Astrocyte (in vitro differentiated cells and primary cell): ENCODE results near the gene SEMA3F. TPM values are rescaled to one million over a fixed set of nuclear protein-coding genes. Genes with fewer than 3 reads are reported as not detected.

Experiments used
- DNase-seq: peaks from one replicate; pipeline ENCODE4 v3.0.0-alpha.2; 2010; ENCODE audit warnings: low read depth
- FAIRE-seq: peaks from 2 replicates; lab custom pipeline; 2011; peaks lifted over from hg19 to GRCh38; lab: Jason Lieb, UNC
- H2AFZ ChIP-seq: 2 replicates; pipeline ENCODE4 v1.6.0; 2012; ENCODE audit warnings: low read depth, low read length, inconsistent platforms
- H3K27ac ChIP-seq: 2 replicates; pipeline ENCODE4 v1.5.1; 2011; ENCODE audit warnings: low read depth, low read length, inconsistent platforms
- H3K27me3 ChIP-seq: 2 replicates; pipeline ENCODE4 v1.6.0; 2011; ENCODE audit warnings: low read length, inconsistent platforms; ENCODE audit not compliant: insufficient read depth
- H3K36me3 ChIP-seq: 2 replicates; pipeline ENCODE4 v1.5.1; 2011; ENCODE audit warnings: low read length, inconsistent platforms; ENCODE audit not compliant: insufficient read depth
- H3K4me1 ChIP-seq: 2 replicates; pipeline ENCODE4 v1.5.1; 2011; ENCODE audit warnings: low read length, inconsistent platforms; ENCODE audit not compliant: insufficient read depth
- H3K4me2 ChIP-seq: 2 replicates; pipeline ENCODE4 v1.6.0; 2012; ENCODE audit warnings: low read length, inconsistent platforms
- H3K4me3 ChIP-seq: 2 replicates; pipeline ENCODE4 v1.5.1; 2011; ENCODE audit warnings: low read depth, mild to moderate bottlenecking, low read length, inconsistent platforms; ENCODE audit not compliant: insufficient read depth
- H3K79me2 ChIP-seq: 2 replicates; pipeline ENCODE4 v1.6.0; 2012; ENCODE audit warnings: mild to moderate bottlenecking, low read length, inconsistent platforms; ENCODE audit not compliant: insufficient read depth
- H3K9ac ChIP-seq: 2 replicates; pipeline ENCODE4 v1.6.0; 2012; ENCODE audit warnings: mild to moderate bottlenecking, low read length, inconsistent platforms
- H3K9me3 ChIP-seq: 2 replicates; pipeline ENCODE4 v1.5.1; 2012; ENCODE audit warnings: low read depth, mild to moderate bottlenecking, low read length, inconsistent platforms; ENCODE audit not compliant: insufficient read depth
- H4K20me1 ChIP-seq: 2 replicates; pipeline ENCODE4 v1.6.0; 2012; ENCODE audit warnings: low read length, inconsistent platforms; ENCODE audit not compliant: insufficient read depth
- H3K27ac Mint-ChIP-seq: one replicate; pipeline ENCODE4 v1.8.0; 2021; ENCODE audit warnings: mild to moderate bottlenecking, mixed read lengths; ENCODE audit not compliant: unreplicated experiment
- H3K27me3 Mint-ChIP-seq: one replicate; pipeline ENCODE4 v1.8.0; 2021; ENCODE audit warnings: low read depth, mixed read lengths; ENCODE audit not compliant: unreplicated experiment
- H3K36me3 Mint-ChIP-seq: one replicate; pipeline ENCODE4 v1.8.0; 2021; ENCODE audit warnings: low read depth, mixed read lengths; ENCODE audit not compliant: unreplicated experiment
- H3K4me1 Mint-ChIP-seq: one replicate; pipeline ENCODE4 v1.8.0; 2021; ENCODE audit warnings: low read depth, mixed read lengths; ENCODE audit not compliant: unreplicated experiment
- H3K4me3 Mint-ChIP-seq: one replicate; pipeline ENCODE4 v1.8.0; 2021; ENCODE audit warnings: mild to moderate bottlenecking, moderate library complexity, mixed read lengths; ENCODE audit not compliant: unreplicated experiment
- H3K9me3 Mint-ChIP-seq: one replicate; pipeline ENCODE4 v1.8.0; 2021; ENCODE audit warnings: mild to moderate bottlenecking, mixed read lengths; ENCODE audit not compliant: unreplicated experiment
- CTCF ChIP-seq: IDR thresholded peaks from 2 replicates; pipeline ENCODE4 v1.5.1; 2011; ENCODE audit warnings: low read depth, mild to moderate bottlenecking, inconsistent platforms, low read length, moderate library complexity; ENCODE audit not compliant: insufficient read depth
- EZH2 ChIP-seq: IDR thresholded peaks from 2 replicates; pipeline ENCODE4 v1.6.1; 2012; ENCODE audit warnings: mild to moderate bottlenecking, low read length, inconsistent platforms; ENCODE audit not compliant: insufficient read depth
- total RNA-seq: library from RNA; stranded (reverse); gene quantifications from 2 replicates; pipeline ENCODE4 v1.2.1, GENCODE V29; 2021

Gene SEMA3F
- total RNA-seq, 1 donor from 2014 or later = 6.6 TPM

GRCh38 chr3:50235716-50236483, 80.8 kb downstream of the SEMA3F start, which contains the start of gene GNAI2:
Gene GNAI2, plus strand, starts transcription at chr3:50236204. Its CDS starts 132 bp downstream, at chr3:50236336.
- Histone ChIP-seq H3K27me3 (no peaks in the 10 kb centered on the region), H3K4me1 (peaks cover 20% of the 10 kb centered on the region), H3K9me3 (no peaks in the 10 kb centered on the region), H3K4me2 (peak within 1 kb of the TSS; percentile 97), H2AFZ (peak within 1 kb of the TSS; percentile 74), H3K9ac (peak within 1 kb of the TSS; percentile 95), H4K20me1 (peaks cover 45% of the 10 kb centered on the region), H3K4me3 (peak within 1 kb of the TSS; percentile 92), H3K79me2 (peaks cover 49% of the 10 kb centered on the region), H3K36me3 (peaks cover 3% of the 10 kb centered on the region), H3K27ac (peak within 1 kb of the TSS; percentile 63)
- FAIRE-seq (peak; percentile 43), DNase-seq (peak; percentile 92)
- Mint-ChIP-seq H3K4me1 (peaks cover 13% of the 10 kb centered on the region), H3K36me3 (peaks cover 3% of the 10 kb centered on the region), H3K4me3 (peak within 1 kb of the TSS; percentile 100), H3K27ac (peak within 1 kb of the TSS; percentile 88), H3K9me3 (no peaks in the 10 kb centered on the region), H3K27me3 (no peaks in the 10 kb centered on the region)
- no peak for TF ChIP-seq CTCF
- TF ChIP-seq EZH2 = no peak

GRCh38 chr3:50236484-50237132, 81.5 kb downstream of the SEMA3F start:
- peaks cover 27% of the 10 kb centered on the region for H3K4me1 ChIP-seq

More at GRCh38 chr3:50236484-50237132, 81.5 kb downstream of the SEMA3F start:
- no peak for TF ChIP-seq CTCF
- no peak for TF ChIP-seq EZH2
- H3K4me2 ChIP-seq = peak overlapping the region; percentile 97
- FAIRE-seq = no peak
- peak overlapping the region; percentile 88 for H3K27ac Mint-ChIP-seq
- H3K36me3 Mint-ChIP-seq = peaks cover 3% of the 10 kb centered on the region
- peaks cover 52% of the 10 kb centered on the region for H4K20me1 ChIP-seq
- H3K9me3 ChIP-seq = no peaks in the 10 kb centered on the region
- peak overlapping the region; percentile 100 for H3K4me3 Mint-ChIP-seq
- peak overlapping the region; percentile 63 for H3K27ac ChIP-seq
- H3K36me3 ChIP-seq = peaks cover 3% of the 10 kb centered on the region
- H2AFZ ChIP-seq = no peak overlapping the region
- peak overlapping the region; percentile 92 for H3K4me3 ChIP-seq
- H3K9ac ChIP-seq = peak overlapping the region; percentile 95
- H3K27me3 ChIP-seq = no peaks in the 10 kb centered on the region
- no peak for DNase-seq
- no peaks in the 10 kb centered on the region for H3K27me3 Mint-ChIP-seq
- no peaks in the 10 kb centered on the region for H3K9me3 Mint-ChIP-seq
- H3K4me1 Mint-ChIP-seq = peaks cover 20% of the 10 kb centered on the region
- H3K79me2 ChIP-seq = peaks cover 56% of the 10 kb centered on the region
